Omental fat pad (tissue), 4 donors: ENCODE results near the gene HSF4. TPM values are rescaled to one million over a fixed set of nuclear protein-coding genes. Genes with fewer than 3 reads are reported as not detected.

Experiments
- ATAC-seq: fragments of 150-250 bp; one replicate; pipeline ENCODE4 v1.9.1; 2016; ENCODE audit warnings: mild to moderate bottlenecking, moderate library complexity; ENCODE audit not compliant: low FRiP score
- DNase-seq: peaks from one replicate; pipeline ENCODE4 v3.0.0-alpha.2; 2019; ENCODE audit warnings: low spot score
- total RNA-seq, 4 donors: library from RNA; depleted of rRNA; stranded (reverse); fragments of >200 nt; gene quantifications; one replicate each; pipeline ENCODE4 v1.1.0, GENCODE V29; 2016
- TF ChIP-seq, protein P1 (sequence below), 3 donors: fragments of 450-650 bp; IDR thresholded peaks; one replicate each; pipeline ENCODE4 v1.5.1; 2016 to 2017; ENCODE audit warnings: antibody characterized with exemption in 3 of 3, mild to moderate bottlenecking in 3 of 3, moderate library complexity in 2 of 3

The HSF4 gene
- total RNA-seq, 4 donors from 2014 or later = 21.2 to 77.2 (median 35.8) TPM

DNA sequence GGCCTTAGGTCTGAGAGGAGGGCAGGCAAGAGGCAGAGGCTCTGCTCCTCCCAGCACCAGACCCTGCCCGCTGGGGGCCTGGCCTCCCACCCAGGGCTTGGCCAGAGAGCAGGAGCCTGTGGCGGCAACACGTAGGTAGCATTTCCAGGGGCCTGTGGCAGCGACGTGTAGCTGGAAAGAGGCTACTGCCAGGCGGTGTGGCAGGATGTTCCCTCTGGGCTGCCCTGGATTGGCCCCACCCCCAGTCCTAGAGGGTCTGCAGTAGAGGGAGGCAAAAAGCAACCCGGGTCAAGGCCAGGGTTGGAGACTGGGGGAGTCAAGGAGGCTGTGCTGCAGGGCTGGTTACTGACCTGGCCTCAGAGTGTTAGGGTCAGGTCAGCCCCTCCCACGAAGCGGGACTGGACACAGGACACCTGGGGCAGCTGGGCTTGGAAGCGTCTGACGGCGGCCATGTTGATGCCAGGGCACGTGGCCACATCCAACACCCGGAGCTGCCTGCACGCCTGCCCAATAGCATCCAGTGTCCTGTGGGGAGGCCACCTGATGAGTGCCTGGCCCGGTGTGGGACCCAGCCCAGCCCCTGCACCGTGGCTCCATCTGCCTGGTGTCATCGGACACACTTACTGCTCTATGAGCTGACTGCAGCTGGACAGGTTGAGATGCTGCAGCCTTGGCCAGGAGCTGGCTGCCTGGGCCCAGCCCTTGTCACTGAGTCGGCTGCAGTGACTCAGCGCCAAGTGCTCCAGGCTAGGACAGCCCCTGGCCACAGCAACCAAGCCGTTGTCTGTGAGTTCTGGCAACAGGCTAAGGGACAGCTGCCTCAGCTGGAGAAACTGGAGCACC is 42.9 kb downstream of the HSF4 start:
- ATAC-seq (no peak), DNase-seq (no peak)
- TF ChIP-seq, protein P1, sequence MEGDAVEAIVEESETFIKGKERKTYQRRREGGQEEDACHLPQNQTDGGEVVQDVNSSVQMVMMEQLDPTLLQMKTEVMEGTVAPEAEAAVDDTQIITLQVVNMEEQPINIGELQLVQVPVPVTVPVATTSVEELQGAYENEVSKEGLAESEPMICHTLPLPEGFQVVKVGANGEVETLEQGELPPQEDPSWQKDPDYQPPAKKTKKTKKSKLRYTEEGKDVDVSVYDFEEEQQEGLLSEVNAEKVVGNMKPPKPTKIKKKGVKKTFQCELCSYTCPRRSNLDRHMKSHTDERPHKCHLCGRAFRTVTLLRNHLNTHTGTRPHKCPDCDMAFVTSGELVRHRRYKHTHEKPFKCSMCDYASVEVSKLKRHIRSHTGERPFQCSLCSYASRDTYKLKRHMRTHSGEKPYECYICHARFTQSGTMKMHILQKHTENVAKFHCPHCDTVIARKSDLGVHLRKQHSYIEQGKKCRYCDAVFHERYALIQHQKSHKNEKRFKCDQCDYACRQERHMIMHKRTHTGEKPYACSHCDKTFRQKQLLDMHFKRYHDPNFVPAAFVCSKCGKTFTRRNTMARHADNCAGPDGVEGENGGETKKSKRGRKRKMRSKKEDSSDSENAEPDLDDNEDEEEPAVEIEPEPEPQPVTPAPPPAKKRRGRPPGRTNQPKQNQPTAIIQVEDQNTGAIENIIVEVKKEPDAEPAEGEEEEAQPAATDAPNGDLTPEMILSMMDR (IDR thresholded peaks at IDR 0.05) = no peak

DNA sequence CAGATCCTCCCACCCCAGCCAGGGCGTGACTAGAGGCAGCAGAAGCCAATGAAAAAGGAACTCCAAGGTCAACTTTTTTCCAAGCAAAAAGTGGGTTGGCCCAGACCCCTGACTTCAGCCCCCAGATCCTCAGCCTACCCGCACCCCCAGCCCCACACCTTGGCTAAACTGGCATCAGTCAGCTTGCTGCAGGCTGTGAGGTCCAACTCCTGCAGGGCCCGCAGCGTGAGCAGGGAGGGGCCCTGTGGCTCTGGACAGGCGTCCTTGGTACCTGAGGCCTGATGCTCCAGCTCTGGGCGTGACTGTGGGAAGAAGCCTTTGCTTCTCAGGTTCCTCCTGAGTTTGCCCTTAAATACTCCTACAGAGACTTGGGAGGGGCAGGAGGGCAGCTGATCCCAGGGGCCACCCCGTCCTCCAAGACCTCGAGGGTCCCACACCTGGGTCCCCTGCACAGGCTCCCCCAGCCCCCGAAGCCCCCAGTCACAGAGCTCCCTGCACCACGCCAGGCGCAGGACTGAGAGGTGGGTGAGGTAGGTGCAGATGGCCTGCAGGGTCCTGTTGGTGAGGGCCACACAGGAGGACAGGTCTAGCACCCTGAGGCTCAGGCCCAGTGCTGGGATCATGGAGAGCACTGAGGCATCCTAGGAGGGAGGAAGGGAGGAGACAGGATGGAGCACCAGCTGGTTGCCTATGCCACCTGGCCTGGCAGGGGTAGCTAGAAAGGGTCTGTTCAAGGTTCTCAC is 43.8 kb downstream of the HSF4 start:
- ATAC-seq (no peak), DNase-seq (no peak)
- TF ChIP-seq, protein P1 (IDR thresholded peaks at IDR 0.05) = no peak

DNA sequence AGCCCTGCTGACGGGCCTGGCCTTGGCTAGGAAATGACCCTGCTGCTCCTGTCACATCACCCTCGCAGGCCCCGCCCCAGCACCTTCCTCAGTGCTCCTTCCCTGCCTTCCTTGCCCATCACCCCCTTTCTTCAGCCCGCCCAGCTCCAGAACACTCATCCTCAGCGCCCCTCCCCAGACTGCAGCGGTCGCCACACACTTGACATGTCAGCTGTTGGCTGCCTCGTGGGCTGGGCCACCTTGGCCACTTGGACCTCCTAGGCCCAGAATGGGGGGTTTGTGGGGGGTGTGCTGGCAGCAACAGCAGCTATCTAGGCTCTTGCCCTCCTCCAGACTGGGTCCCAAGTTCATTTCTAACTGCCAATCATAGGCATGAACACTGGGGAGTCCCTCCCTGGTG is 45.0 kb downstream of the HSF4 start:
- ATAC-seq (no peak), DNase-seq (no peak)
- TF ChIP-seq, protein P1 (IDR thresholded peaks at IDR 0.05) = no peak

DNA sequence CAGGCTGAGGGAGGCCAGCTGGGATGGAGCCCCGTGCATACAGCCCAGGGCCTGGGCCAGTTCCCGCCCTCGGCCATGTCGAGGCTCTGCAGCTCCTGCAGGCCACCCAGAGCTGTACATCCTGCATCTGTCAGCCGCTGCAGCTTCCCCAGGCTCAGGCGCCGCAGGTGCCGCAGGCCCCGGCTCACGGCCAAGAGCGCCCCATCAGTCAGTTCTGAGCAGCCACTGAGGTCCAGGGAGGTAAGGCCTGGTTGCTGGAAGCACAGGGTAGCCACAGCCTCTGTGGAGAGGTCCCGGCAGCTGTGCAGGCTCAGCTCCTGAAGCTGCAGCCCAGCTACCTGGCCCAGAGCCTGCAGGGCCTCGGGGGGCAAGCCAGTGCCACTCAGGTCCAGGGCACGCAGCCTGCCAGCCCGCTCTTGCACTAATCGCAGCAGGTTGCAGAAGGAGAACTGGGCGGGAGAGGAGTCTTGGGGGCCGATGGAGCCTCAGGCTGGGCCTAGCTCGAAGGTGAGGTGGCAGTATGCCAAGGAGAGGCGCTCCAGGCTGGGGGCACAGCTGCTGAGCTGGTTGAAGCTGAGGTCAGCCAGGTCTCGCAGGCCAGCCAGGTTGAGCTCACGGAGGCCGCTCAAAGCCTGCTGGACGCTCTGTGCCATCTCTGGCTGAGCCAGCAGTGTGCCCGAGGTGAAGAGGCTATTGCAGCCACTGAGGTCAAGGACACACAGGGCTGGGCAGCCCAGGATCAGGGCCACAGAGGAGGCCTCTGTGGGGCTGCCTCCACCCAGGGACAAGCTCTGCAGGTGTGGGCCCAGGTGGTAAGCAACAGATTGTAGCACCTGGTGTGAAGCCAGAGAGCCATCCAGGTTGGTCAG is 45.8 kb downstream of the HSF4 start:
- no peak for ATAC-seq
- TF ChIP-seq, protein P1 (IDR thresholded peaks at IDR 0.05) = no peak
- no peak for DNase-seq

DNA sequence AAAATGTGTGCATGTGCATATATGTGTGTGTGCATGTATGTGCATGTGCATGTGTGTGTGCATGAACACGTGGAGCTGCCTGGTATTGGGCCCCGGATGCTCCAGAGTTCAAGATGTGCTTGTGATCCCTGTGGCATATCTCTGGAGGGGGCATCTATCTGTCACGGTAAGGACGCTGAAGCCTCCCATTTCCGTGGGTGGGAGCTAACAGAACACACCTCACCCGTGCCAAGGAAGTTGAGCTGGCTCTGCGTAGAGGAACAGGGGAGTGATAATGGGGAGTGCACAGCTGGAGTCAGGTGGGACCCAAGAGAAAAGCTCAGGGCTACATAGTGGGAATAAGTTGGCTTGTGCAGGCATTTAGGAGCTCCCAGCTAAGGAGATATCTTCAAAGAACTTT is 47.1 kb downstream of the HSF4 start:
- DNase-seq (no peak), ATAC-seq (no peak)
- TF ChIP-seq, protein P1 (IDR thresholded peaks at IDR 0.05) = no peak

DNA sequence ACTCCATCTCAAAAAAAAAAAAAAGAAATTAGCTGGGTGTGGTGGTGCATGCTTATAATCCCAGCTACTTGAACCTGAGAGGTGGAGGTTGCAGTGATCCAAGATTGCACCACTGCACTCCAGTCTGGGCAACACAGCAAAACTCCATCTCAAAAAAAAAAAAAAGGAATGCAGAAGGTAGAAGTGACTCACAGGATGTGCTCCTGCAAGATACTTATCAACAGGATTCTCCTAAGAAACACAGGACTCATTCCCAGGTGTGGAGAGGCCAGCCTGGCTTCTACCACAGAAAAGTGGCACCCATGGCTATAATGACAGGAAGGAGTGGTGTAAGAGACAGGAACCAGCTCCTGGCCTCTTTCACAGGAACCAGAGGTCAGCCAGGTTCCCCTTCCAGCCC is 48.2 kb downstream of the HSF4 start:
- DNase-seq = no peak
- TF ChIP-seq, protein P1 (IDR thresholded peaks at IDR 0.05) = no peak
- no peak for ATAC-seq
